Erythroblast (primary cell): ENCODE measurements around the gene LRBA.

Experiments
- GATA1 ChIP-seq: IDR thresholded peaks from 2 replicates; pipeline ENCODE4 v1.6.1; 2011; ENCODE audit warnings: low read depth, mild to moderate bottlenecking, control low read depth, low read length, moderate library complexity
- POLR2A ChIP-seq: IDR thresholded peaks from 2 replicates; pipeline ENCODE4 v1.6.1; 2011; ENCODE audit warnings: mild to moderate bottlenecking, low read length

- TF ChIP-seq POLR2A (no peak), GATA1 (no peak)
These were observed 40.8 kb downstream of the LRBA start for GRCh38 chr4:150974252-150974640.
